GM12878 (cell line): Measurements from ENCODE around the gene SRP14. TPM values are rescaled to one million over a fixed set of nuclear protein-coding genes. Genes with fewer than 3 reads are reported as not detected.

Source experiments
- ATAC-seq: fragments of 200-7000 bp; cut with Tn5 transposase; 3 replicates; pipeline ENCODE4 v1.9.1; 2020; ENCODE audit warnings: mild to moderate bottlenecking, moderate library complexity
- BruUV-seq: library from RNA; stranded (reverse); fragments of 400-500 nt; replicated peaks from 2 replicates; lab custom pipeline; 2021; lab: Mats Ljungman, UMichigan
- CTCF ChIA-PET: fragments of 300-600 bp; sonication (Branson Sonifier 250); formaldehyde crosslinking; extraction: SDS; loops from one replicate; lab custom pipeline; 2021; ENCODE audit warnings: inconsistent platforms; lab: Yijun Ruan, JAX
- POLR2A ChIA-PET: fragments of 350-600 bp; formaldehyde crosslinking; extraction: SDS; loops from one replicate; lab custom pipeline; 2021; ENCODE audit warnings: inconsistent platforms; lab: Charles Lee
- RAD21 ChIA-PET: fragments of 300-600 bp; sonication (Branson Sonifier 250); formaldehyde crosslinking; loops from one replicate; lab custom pipeline; 2023; ENCODE audit warnings: antibody characterized with exemption; ENCODE audit not compliant: unreplicated experiment; lab: Charles Lee
- SMC1A ChIA-PET: fragments of 300-600 bp; sonication (Branson Sonifier 250); formaldehyde crosslinking; loops from one replicate; lab custom pipeline; 2023; ENCODE audit not compliant: unreplicated experiment, uncharacterized antibody; lab: Charles Lee
- DNase-seq: peaks from one replicate; pipeline ENCODE4 v3.0.0-alpha.2; 2011; ENCODE audit warnings: low read depth, low spot score
- FAIRE-seq: peaks from 3 replicates; lab custom pipeline; 2011; peaks lifted over from hg19 to GRCh38; lab: Jason Lieb, UNC
- H2AFZ ChIP-seq: 2 replicates; pipeline ENCODE4 v1.6.0; 2011; ENCODE audit warnings: low read depth, low read length, control low read depth; ENCODE audit not compliant: control insufficient read depth
- H3K27ac ChIP-seq: 2 replicates; pipeline ENCODE4 v1.5.1; 2011; ENCODE audit warnings: control low read depth; ENCODE audit not compliant: control insufficient read depth, insufficient read depth
- H3K27me3 ChIP-seq, 2 experiments: replicated peaks in 1 of 2; 2 replicates each; pipeline versions ENCODE4 v1.6.0 to v1.6.1; 2011; ENCODE audit warnings: low read length in 1 of 2; ENCODE audit not compliant: control insufficient read depth in 2 of 2, insufficient read depth in 2 of 2
- H3K36me3 ChIP-seq, 2 experiments: 2 replicates each; pipeline ENCODE4 v1.5.1; 2011; ENCODE audit warnings: low read length in 1 of 2; ENCODE audit not compliant: control insufficient read depth in 2 of 2, insufficient read depth in 2 of 2
- H3K4me1 ChIP-seq: 2 replicates; pipeline ENCODE4 v1.6.1; 2011; ENCODE audit warnings: mild to moderate bottlenecking, low read length, moderate library complexity, mixed read lengths; ENCODE audit not compliant: control insufficient read depth, insufficient read depth
- H3K4me2 ChIP-seq: 2 replicates; pipeline ENCODE4 v1.6.0; 2011; ENCODE audit warnings: control low read depth; ENCODE audit not compliant: control insufficient read depth, insufficient read depth
- H3K4me3 ChIP-seq: fragments of 200-600 bp; sonication (generic); 2 replicates; pipeline ENCODE4 v1.5.1; 2016
- H3K79me2 ChIP-seq: 2 replicates; pipeline ENCODE4 v1.6.0; 2011; ENCODE audit warnings: low read length; ENCODE audit not compliant: control insufficient read depth, insufficient read depth
- H3K9ac ChIP-seq: 2 replicates; pipeline ENCODE4 v1.8.0; 2011; ENCODE audit warnings: low read length, control low read depth, mixed read lengths; ENCODE audit not compliant: control insufficient read depth, insufficient read depth
- H3K9me3 ChIP-seq: replicated peaks from 3 replicates; pipeline ENCODE4 v1.5.1; 2011; ENCODE audit warnings: mild to moderate bottlenecking, low read length; ENCODE audit not compliant: control insufficient read depth, insufficient read depth
- H4K20me1 ChIP-seq: 2 replicates; pipeline ENCODE4 v1.6.0; 2011; ENCODE audit not compliant: control insufficient read depth, insufficient read depth
- ASH2L ChIP-seq: fragments of 300-600, 200-600 bp; sonication (generic); IDR thresholded peaks from 2 replicates; pipeline ENCODE4 v1.6.1; 2017; ENCODE audit warnings: low read depth, mild to moderate bottlenecking, borderline replicate concordance
- E2F4 ChIP-seq: IDR thresholded peaks from 2 replicates; pipeline ENCODE4 v1.6.1; 2012; ENCODE audit warnings: low read depth, low read length, improper control_type of control experiment
- FOXK2 ChIP-seq: fragments of 450-650 bp; IDR thresholded peaks from 2 replicates; pipeline ENCODE4 v1.6.1; 2017; ENCODE audit warnings: mild to moderate bottlenecking, moderate library complexity
- IKZF1 ChIP-seq: fragments of 450-650 bp; conservative IDR thresholded peaks from 2 replicates; pipeline ENCODE4 v1.6.1; 2017; ENCODE audit warnings: antibody characterized with exemption, mild to moderate bottlenecking
- IKZF2 ChIP-seq, 2 experiments: fragments of 450-650 bp; IDR thresholded peaks; 2 replicates each; pipeline ENCODE4 v1.6.1; 2017; ENCODE audit warnings: mild to moderate bottlenecking in 2 of 2, moderate library complexity in 2 of 2
- IRF5 ChIP-seq: fragments of 450-650 bp; IDR thresholded peaks from 2 replicates; pipeline ENCODE4 v1.6.1; 2017; ENCODE audit warnings: borderline replicate concordance
- RAD21 ChIP-seq: IDR thresholded peaks from 2 replicates; pipeline ENCODE4 v1.6.1; 2011; ENCODE audit warnings: mild to moderate bottlenecking, low read depth, low read length, moderate library complexity; ENCODE audit not compliant: insufficient read depth
- RUNX3 ChIP-seq: IDR thresholded peaks from 2 replicates; pipeline ENCODE4 v1.6.1; 2012; ENCODE audit warnings: low read length, inconsistent platforms
- TBL1XR1 ChIP-seq: IDR thresholded peaks from 2 replicates; pipeline ENCODE4 v1.6.1; 2012; ENCODE audit warnings: low read depth, low read length, improper control_type of control experiment
- YY1 ChIP-seq: IDR thresholded peaks from 2 replicates; pipeline ENCODE4 v1.6.1; 2011; ENCODE audit warnings: low read depth, mild to moderate bottlenecking, low read length
- WGBS: methylation state at CpG from one replicate; pipeline ENCODE4 v1.1.6; 2016; ENCODE audit warnings: low lambda C conversion rate; ENCODE audit not compliant: insufficient replicate concordance, insufficient coverage; ENCODE audit errors: missing lambda C conversion rate; 5-methylcytosine and 5-hydroxymethylcytosine counted together
- in situ Hi-C: fragments of 300-500 bp; cut with MboI; formaldehyde crosslinking; loops from 9 replicates; pipeline ENCODE4 v1.14.3; 2018; ENCODE audit warnings: mixed read lengths
- intact Hi-C: fragments of 100-400 bp; cut with micrococcal nuclease; formaldehyde crosslinking; loops from one replicate; pipeline ENCODE4 v1.14.2; 2022; ENCODE audit not compliant: unreplicated experiment
- polyA plus RNA-seq, 11 experiments: library from polyadenylated mRNA; depleted of rRNA in 4 of 11; unstranded in 6 of 11; stranded (reverse) in 5 of 11; fragments of >200 nt; fragmentation: Nextera tagmentation in 4 of 11; fragmentation: Illumina TruSeq in 1 of 11; extraction: Ambion mirVana in 4 of 11; extraction: Trizol in 1 of 11; gene quantifications; 1 replicate in 1 of 11; 2 replicates in 10 of 11; pipeline versions ENCODE4 v1.2.1 to v1.2.3, GENCODE V29; 2011 to 2016; ENCODE audit warnings: inconsistent platforms in 2 of 11, missing spikeins in 2 of 11, low read depth in 1 of 11
- total RNA-seq, 4 experiments: library from RNA; depleted of rRNA in 3 of 4; stranded (reverse); fragments of >200 nt in 3 of 4; fragmentation: Illumina TruSeq in 1 of 4; extraction: Trizol in 1 of 4; gene quantifications; 2 replicates each; pipeline versions ENCODE4 v1.2.1 to v1.2.3, GENCODE V29; 2013 to 2021
- TF ChIP-seq, protein P1 (sequence below): fragments of 450-650 bp; IDR thresholded peaks from 2 replicates; pipeline ENCODE4 v1.6.1; 2018; ENCODE audit warnings: borderline replicate concordance, mild to moderate bottlenecking; ENCODE audit not compliant: partially characterized antibody
- TF ChIP-seq, protein P2 (sequence below): fragments of 450-650 bp; IDR thresholded peaks from 2 replicates; pipeline ENCODE4 v1.6.1; 2017; ENCODE audit warnings: antibody characterized with exemption, mild to moderate bottlenecking, moderate library complexity

SRP14 gene
- total and polyA plus RNA-seq, 10 of the 15 experiments (the other 5 are each of a cell fraction or from before 2014, with no cell fraction given): 141 to 1,182 (median 493) TPM

GRCh38 chr15:40045572-40046217 is 6.7 kb upstream of the SRP14 start:
- peak overlapping the region; percentile 42 for H2AFZ ChIP-seq
- peak overlapping the region; percentile 32 for H3K9ac ChIP-seq

More at GRCh38 chr15:40045572-40046217, 6.7 kb upstream of the SRP14 start:
- peak overlapping the region; percentile 92 for H3K27ac ChIP-seq
- ChIA-PET SMC1A (interaction anchor here (0.6 to 23.0 kb wide), 43 partner anchors 8 to 279 kb away, joined by 3 to 1082 read pairs (median 7); partner anchors contain the start of genes BMF, BUB1B and PAK6), POLR2A (interaction anchor here (0.7 to 8.0 kb wide), 9 partner anchors 16 to 294 kb away, joined by 3 to 307 read pairs (median 3); partner anchors contain the start of genes BMF and PAK6), RAD21 (interaction anchor here (0.5 to 8.5 kb wide), 39 partner anchors 8 to 268 kb away, joined by 3 to 903 read pairs (median 5); partner anchors contain the start of genes BMF, BUB1B, EIF2AK4 and PAK6), CTCF (interaction anchor here (0.6 to 11.8 kb wide), 60 partner anchors 9 to 278 kb away, joined by 3 to 776 read pairs (median 6); partner anchors contain the start of genes BMF, BUB1B, PAK6 and PLCB2)
- WGBS: 49% methylated on average over 6 of the region's 6 CpGs
- BruUV-seq: no TSS peak
- ATAC-seq (peak; percentile 39), FAIRE-seq (no peak), DNase-seq (no peak)
- H3K9me3 ChIP-seq: no peaks in the 10 kb centered on the region
- H3K4me2 ChIP-seq: peak overlapping the region; percentile 78
- H3K4me3 ChIP-seq: no peak overlapping the region
- no peaks in the 10 kb centered on the region for H4K20me1 ChIP-seq
- in situ Hi-C loops (loop anchor here (5.0 to 10.0 kb wide), 3 partner anchors 122 to 227 kb away; no protein-coding TSS in a partner anchor), intact Hi-C loops (loop anchor here (1.0 to 5.0 kb wide), 6 partner anchors 19 to 229 kb away; no protein-coding TSS in a partner anchor)
- H3K79me2 ChIP-seq: peaks cover 7% of the 10 kb centered on the region
- H3K27me3 ChIP-seq: no peaks in the 10 kb centered on the region
- TF ChIP-seq IRF5: no peak
- no peak for TF ChIP-seq E2F4
- TF ChIP-seq, protein P1, sequence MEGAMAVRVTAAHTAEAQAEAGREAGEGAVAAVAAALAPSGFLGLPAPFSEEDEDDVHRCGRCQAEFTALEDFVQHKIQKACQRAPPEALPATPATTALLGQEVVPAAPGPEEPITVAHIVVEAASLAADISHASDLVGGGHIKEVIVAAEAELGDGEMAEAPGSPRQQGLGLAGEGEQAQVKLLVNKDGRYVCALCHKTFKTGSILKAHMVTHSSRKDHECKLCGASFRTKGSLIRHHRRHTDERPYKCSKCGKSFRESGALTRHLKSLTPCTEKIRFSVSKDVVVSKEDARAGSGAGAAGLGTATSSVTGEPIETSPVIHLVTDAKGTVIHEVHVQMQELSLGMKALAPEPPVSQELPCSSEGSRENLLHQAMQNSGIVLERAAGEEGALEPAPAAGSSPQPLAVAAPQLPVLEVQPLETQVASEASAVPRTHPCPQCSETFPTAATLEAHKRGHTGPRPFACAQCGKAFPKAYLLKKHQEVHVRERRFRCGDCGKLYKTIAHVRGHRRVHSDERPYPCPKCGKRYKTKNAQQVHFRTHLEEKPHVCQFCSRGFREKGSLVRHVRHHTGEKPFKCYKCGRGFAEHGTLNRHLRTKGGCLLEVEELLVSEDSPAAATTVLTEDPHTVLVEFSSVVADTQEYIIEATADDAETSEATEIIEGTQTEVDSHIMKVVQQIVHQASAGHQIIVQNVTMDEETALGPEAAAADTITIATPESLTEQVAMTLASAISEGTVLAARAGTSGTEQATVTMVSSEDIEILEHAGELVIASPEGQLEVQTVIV: no peak
- no peak for TF ChIP-seq ASH2L
- TF ChIP-seq RAD21: no peak
- TF ChIP-seq IKZF2 (IDR thresholded peaks at IDR 0.05): no peak
- TF ChIP-seq TBL1XR1: no peak
- TF ChIP-seq, protein P2, sequence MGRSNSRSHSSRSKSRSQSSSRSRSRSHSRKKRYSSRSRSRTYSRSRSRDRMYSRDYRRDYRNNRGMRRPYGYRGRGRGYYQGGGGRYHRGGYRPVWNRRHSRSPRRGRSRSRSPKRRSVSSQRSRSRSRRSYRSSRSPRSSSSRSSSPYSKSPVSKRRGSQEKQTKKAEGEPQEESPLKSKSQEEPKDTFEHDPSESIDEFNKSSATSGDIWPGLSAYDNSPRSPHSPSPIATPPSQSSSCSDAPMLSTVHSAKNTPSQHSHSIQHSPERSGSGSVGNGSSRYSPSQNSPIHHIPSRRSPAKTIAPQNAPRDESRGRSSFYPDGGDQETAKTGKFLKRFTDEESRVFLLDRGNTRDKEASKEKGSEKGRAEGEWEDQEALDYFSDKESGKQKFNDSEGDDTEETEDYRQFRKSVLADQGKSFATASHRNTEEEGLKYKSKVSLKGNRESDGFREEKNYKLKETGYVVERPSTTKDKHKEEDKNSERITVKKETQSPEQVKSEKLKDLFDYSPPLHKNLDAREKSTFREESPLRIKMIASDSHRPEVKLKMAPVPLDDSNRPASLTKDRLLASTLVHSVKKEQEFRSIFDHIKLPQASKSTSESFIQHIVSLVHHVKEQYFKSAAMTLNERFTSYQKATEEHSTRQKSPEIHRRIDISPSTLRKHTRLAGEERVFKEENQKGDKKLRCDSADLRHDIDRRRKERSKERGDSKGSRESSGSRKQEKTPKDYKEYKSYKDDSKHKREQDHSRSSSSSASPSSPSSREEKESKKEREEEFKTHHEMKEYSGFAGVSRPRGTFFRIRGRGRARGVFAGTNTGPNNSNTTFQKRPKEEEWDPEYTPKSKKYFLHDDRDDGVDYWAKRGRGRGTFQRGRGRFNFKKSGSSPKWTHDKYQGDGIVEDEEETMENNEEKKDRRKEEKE: no peak
- no peak for TF ChIP-seq RUNX3
- TF ChIP-seq IKZF1: no peak
- no peak for TF ChIP-seq FOXK2
- no peak for TF ChIP-seq YY1
- TF ChIP-seq, all 136 proteins: peak for 0
- no peaks in the 10 kb centered on the region; a peak in 1 of 4 replicates for H3K36me3 ChIP-seq
- peaks cover 67% of the 10 kb centered on the region for H3K4me1 ChIP-seq
